OCI-LY7 (cell line): Measurements from ENCODE around the gene MOBP.

Experiments
- EZH2phosphoT487 ChIP-seq: fragments of 200-600 bp; sonication (generic); IDR thresholded peaks from 2 replicates; pipeline ENCODE4 v1.6.1; 2018; ENCODE audit warnings: low read depth, borderline replicate concordance, mild to moderate bottlenecking, mixed run types, antibody characterized with exemption, low read length, moderate library complexity, mixed read lengths
- TF ChIP-seq, protein P1 (sequence below): fragments of 200-600 bp; sonication (generic); conservative IDR thresholded peaks from 2 replicates; pipeline ENCODE4 v1.5.1; 2014; ENCODE audit warnings: mild to moderate bottlenecking, antibody characterized with exemption, low read length, moderate library complexity, mixed read lengths

DNA sequence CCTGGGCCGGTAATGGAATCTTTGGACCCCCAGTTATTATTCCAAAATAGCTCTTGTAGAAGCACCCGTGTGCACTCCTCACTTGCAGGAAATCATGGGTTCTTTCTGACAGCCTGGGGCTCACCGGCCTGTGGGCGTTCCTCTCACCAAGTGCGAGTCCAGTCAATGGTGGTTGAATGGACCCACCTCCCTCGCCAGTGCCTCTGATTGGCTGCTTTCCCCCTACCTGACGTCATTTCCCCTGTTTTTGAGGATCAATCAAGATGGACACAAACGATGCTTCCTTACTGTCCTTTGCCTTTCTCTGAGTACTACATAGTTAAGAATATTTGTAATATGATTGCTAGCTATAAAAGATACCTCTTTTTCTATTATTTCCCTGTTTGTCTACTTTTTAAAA is 18.1 kb downstream of the MOBP start:
- TF ChIP-seq, protein P1, sequence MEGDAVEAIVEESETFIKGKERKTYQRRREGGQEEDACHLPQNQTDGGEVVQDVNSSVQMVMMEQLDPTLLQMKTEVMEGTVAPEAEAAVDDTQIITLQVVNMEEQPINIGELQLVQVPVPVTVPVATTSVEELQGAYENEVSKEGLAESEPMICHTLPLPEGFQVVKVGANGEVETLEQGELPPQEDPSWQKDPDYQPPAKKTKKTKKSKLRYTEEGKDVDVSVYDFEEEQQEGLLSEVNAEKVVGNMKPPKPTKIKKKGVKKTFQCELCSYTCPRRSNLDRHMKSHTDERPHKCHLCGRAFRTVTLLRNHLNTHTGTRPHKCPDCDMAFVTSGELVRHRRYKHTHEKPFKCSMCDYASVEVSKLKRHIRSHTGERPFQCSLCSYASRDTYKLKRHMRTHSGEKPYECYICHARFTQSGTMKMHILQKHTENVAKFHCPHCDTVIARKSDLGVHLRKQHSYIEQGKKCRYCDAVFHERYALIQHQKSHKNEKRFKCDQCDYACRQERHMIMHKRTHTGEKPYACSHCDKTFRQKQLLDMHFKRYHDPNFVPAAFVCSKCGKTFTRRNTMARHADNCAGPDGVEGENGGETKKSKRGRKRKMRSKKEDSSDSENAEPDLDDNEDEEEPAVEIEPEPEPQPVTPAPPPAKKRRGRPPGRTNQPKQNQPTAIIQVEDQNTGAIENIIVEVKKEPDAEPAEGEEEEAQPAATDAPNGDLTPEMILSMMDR: no peak
- no peak for TF ChIP-seq EZH2phosphoT487
